Activated T-cell treated with anti-CD3 and anti-CD28 coated beads, Interleukin-2, amount 50 U/mL, for 1 hour (primary cell): Measurements from ENCODE around the gene HMX1.

ENCODE experiments used
- DNase-seq: peaks from one replicate; pipeline ENCODE4 v3.0.0-alpha.2; 2020

The HMX1 gene

GRCh38 chr4:8817096-8817812 is 54.4 kb downstream of the HMX1 start:
- no peak for DNase-seq
